GM10847 (cell line): ENCODE results near the gene CDPF1.

Experiments used
- POLR2A ChIP-seq: IDR thresholded peaks from 2 replicates; pipeline ENCODE4 v1.6.1; 2011; ENCODE audit not compliant: insufficient read length; ENCODE audit errors: extremely low read depth

The CDPF1 gene

GRCh38 chr22:46250035-46250782, at the start of gene CDPF1:
TSS of gene CDPF1 (minus strand) at chr22:46250293. CDS start at chr22:46248284, 2,009 bp downstream.
- TF ChIP-seq POLR2A, result peak; percentile 90

GRCh38 chr22:46299101-46299500, 49.0 kb upstream of the CDPF1 start:
- no peak for TF ChIP-seq POLR2A

GRCh38 chr22:46297151-46297812, 47.2 kb upstream of the CDPF1 start:
- TF ChIP-seq POLR2A, result no peak

DNA sequence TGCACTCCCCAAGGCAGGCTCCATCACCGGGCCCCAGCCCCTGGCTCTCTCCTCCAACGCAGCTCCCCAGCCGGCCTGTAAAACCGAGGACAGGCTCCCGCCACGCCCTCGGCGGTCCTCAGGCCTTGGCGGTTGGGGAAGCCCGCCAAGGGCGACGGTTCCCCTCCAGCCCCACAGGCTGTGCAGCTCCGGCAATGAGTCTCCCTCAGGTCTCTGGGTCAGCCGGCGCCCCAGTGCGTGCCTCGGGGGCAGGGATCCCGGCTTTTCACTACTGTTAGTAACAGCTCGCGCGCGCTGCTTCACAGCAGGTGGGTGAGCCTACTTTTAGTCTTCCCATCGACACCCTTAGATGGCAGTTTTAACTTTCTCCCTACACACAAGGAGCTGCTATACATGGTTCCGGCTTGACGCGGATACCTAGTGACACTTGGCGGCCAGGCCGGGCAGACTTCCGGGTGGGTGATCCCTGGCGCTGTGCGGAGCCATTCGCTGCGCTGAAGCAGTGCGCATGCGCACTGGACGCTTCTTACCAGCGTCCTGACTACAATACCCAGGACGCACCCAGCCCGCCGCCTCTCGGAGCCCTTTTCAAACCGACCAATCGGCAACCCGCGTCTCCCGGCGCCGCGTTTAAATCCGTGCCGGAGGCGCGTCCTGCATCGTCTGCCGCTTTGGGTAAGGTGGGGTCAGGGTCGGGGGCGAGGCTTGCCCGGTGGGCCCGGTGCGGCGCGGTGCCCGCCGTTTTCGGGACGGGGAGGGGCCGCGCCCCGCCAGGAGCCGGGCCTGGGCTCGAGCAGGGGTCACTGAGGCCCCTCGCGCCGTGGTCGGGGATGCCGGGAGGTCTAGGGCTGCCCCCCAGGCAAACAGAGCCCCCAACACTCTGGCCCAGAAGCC, 46.4 kb upstream of the CDPF1 start, which contains the start of gene GTSE1:
Gene GTSE1, plus strand, starts transcription at position 614 of the 894 bp plus-strand sequence. CDS start 531 bp downstream, outside the sequence.
- peak; percentile 85 for TF ChIP-seq POLR2A

DNA sequence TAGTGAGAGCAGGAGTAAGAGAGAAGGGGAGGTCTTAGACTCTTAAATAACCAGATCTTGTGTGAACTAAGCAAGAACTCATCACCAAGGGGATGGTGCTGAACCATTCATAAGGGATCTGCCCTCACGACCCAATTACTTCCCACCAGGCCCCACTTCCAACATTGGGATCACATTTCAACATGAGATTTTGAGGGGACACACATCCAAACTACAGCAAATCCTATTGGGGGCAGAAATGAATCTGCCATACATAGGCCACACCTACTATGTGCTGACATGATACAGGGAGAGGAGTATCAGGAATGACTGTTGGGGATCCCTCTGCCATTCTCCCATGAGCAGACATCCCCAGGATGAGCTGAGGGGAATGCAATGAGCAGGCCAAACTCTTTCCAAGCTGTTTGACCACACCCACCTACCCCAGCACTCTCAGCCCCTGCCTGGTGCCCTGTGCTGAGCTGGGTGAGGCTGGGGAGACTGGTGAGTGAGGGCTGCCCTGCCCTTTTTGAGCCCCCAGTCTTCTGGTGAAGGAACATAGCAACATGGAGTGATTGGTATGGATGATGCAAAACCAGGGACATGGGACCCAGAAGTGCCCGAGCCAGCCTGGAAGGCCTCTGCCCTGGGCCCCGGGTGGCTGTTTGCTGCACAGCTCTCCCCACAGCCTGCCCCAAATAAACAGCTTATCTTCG, 45.3 kb upstream of the CDPF1 start:
- TF ChIP-seq POLR2A, result no peak

GRCh38 chr22:46294784-46295183, 44.7 kb upstream of the CDPF1 start:
- TF ChIP-seq POLR2A, result no peak

DNA sequence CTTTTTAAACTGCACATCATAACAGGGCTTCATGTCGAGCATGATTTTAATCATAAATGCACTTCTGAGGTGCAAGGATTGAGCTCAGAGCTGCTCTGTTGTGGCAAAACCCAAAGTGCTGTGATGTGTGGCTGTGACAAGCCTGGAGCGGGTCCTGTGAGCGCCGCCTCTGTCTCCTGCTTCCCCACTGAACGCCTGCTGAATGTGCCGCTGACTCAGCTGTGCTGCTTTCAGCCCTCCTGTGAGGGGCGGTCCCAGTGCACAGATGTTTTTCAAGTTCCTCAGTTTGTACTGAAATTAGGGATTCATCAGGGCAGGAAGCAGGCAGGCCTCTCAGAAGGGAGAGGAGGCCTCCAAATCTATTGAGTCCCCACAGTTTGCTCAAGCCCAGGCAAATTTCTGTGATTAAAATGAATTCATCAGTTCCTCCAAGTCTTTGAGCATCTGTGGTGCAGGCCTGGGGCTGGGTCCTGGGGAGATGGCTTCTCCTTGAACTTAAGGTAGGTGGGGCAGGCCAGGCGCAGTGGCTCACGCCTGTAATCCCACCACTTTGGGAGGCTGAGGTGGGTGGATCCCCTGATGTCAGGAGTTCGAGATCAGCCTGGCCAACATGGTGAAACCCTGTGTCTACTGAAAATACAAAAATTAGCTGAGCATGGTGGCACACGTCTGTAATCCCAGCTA, 43.6 kb upstream of the CDPF1 start:
- TF ChIP-seq POLR2A, result no peak

- no peak for TF ChIP-seq POLR2A
Observed at GRCh38 chr22:46292732-46293131, 42.6 kb upstream of the CDPF1 start.

DNA sequence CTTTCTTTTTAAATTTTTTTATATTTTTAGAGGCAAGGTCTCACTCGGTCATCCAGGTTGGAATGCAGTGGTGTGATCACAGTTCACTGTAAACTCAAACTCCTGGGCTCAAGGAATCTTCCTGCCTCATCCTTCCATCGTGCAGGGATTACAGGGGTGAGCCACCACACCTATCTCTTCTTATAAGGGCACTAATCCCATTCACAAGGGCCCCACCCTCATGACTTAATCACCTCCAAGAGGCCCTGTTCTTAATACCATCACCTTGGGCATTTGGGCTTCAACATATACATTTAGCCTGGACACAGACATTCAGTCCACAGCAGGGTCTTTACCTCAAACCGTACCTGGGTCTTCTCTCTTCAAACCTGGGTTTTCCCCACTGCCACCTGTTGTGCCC, 42.1 kb upstream of the CDPF1 start:
- no peak for TF ChIP-seq POLR2A

DNA sequence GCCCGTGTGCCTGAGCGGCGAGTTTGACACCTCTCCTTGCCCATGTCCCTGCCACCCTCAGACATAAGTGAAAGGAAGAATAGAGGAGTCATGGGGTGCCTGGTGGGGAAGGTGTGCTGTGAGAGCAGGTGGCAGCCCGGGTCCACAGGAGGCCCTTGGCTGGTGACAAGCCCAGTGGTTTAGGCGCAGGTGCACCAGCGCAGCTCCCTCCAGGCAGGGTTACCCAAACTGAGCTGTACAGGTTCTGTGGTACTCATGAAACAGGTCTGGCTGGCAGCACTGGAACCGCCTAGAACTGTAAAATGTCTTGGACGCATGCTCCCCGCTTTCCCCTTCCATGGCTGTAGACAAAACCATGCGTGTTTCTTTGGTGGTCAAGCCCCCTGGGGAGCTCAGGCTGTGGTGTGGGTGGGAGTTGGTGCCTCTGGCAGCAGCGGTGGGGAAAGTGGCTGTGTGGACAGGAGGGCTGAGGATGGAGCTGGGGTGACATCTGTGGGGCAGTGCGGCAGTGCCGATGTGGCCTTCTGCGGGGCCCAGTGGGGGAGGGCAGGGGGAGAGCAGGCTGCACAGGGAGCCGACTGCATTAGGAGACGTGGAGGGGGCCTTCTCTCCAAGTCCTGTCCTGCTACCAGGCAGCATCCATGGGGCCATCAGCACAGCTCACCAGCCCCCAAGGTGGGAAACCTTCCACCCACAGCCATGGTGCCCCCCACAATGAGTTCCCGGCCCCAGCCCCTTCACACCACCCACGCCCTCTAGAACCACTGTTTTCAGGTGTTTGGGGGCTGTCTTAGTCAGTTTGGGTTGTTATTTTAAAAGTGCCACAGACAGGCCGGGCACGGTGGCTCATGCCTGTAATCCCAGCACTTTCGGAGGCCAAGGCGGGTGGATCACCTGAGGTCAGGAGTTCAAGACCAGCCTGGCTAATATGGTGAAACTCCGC, 41.0 kb upstream of the CDPF1 start:
- TF ChIP-seq POLR2A, result no peak

DNA sequence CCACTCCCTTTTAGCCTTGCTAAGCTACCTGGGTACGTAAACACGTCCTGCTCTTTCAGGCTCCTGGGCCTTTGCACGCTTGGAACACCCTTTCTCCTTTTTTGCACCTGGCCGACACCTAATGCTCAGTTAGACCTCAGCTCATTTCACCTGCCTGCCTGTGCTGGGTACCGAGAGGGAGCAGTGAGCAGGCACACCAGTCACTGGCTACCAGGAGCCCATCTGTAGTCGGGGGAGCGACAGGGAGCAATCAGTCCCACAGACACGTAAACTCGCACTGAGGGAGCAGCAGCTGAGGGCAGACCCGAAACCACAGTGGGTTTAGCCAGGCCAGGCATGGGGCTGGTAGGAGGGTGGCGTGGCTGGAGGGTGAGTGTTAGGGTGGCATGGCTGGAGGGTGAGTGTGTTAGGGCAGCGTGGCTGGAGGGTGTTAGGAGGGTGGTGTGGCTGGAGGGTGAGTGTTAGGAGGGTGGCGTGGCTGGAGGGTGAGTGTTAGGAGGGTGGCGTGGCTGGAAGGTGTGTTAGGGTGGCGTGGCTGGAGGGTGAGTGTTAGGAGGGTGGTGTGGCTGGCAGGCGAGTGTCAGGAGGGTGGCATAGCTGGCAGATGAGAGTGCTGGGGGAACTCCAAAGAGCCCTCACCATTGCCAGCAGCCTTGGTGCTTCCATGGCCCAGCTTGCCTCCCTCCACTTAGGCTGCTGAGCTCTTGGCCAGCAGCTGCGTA, 40.2 kb upstream of the CDPF1 start:
- no peak for TF ChIP-seq POLR2A

DNA sequence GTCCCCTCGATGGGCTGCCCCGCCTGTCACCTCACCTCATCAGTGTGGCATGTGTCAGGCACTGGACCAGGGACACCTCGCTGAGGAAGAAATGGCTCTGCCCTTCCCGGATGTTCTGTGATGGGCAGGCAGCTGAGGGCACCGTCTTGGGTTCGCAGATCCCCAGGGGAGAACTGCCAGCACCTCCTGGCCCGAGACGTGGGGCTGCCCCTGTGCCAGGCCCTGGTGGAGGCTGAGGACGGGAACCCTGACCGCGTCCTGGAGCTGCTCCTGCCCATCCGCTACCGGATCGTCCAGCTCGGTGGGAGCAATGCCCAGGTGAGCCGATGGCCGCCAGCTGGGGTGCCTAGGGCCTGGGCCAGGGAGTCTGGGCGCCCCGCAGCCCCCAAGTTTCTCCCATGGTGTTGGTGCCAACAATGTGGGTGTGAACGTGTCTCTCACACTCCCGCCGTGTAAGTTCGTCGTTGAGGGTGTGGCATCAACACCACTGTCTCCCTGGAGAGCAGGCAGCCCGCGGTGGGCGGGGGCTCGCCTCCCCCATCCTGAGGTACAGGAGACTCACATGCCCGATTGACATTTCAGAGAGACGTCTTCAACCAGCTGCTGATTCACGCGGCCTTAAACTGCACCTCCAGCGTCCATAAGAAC, 39.3 kb upstream of the CDPF1 start:
- TF ChIP-seq POLR2A, result no peak
